ENCODE results near the gene ERN1.

DNA sequence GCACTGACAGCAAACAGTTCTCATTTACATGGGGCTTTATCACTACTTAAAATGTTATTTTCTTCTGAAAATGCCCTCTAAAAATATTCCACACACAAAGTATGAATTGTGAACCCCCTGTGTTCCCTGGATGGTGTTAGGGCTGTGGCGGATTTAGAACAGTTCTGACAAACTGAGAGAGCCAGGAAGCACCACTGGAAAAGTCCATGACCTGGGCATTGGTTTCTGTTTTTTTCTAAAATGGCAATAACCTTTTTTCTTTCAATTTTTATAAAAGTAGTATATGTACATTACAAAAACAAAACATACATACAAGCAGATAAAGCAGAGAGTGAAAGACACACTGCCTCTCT is 21.0 kb upstream of the ERN1 start:
- TF ChIP-seq, protein P1, sequence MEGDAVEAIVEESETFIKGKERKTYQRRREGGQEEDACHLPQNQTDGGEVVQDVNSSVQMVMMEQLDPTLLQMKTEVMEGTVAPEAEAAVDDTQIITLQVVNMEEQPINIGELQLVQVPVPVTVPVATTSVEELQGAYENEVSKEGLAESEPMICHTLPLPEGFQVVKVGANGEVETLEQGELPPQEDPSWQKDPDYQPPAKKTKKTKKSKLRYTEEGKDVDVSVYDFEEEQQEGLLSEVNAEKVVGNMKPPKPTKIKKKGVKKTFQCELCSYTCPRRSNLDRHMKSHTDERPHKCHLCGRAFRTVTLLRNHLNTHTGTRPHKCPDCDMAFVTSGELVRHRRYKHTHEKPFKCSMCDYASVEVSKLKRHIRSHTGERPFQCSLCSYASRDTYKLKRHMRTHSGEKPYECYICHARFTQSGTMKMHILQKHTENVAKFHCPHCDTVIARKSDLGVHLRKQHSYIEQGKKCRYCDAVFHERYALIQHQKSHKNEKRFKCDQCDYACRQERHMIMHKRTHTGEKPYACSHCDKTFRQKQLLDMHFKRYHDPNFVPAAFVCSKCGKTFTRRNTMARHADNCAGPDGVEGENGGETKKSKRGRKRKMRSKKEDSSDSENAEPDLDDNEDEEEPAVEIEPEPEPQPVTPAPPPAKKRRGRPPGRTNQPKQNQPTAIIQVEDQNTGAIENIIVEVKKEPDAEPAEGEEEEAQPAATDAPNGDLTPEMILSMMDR (IDR thresholded peaks at IDR 0.05; ENCODE audit: borderline replicate concordance, extremely low read depth, low read length, poor library complexity, severe bottlenecking): no peak
- no peak for TF ChIP-seq EZH2 (IDR thresholded peaks at IDR 0.05; ENCODE audit: borderline replicate concordance, low read depth, low read length, severe bottlenecking)

All from DND-41 (cell line).